Retinal pigment epithelial cell (primary cell): ENCODE data around the gene NXNL1.
A peak's percentile ranks its signal among the peaks of the same experiment; 100 is the strongest.

Experiments used
- DNase-seq: peaks from one replicate; pipeline ENCODE4 v3.0.0-alpha.2; 2010; ENCODE audit warnings: low read depth
- H3K4me3 ChIP-seq: 2 replicates; pipeline ENCODE4 v1.5.1; 2011; ENCODE audit warnings: mild to moderate bottlenecking, low read length, control low read depth, moderate library complexity
- TF ChIP-seq, protein P1 (sequence below): conservative IDR thresholded peaks from 2 replicates; pipeline ENCODE4 v1.5.1; 2011; ENCODE audit warnings: low read depth, low read length, control low read depth, inconsistent platforms

NXNL1 gene

DNA sequence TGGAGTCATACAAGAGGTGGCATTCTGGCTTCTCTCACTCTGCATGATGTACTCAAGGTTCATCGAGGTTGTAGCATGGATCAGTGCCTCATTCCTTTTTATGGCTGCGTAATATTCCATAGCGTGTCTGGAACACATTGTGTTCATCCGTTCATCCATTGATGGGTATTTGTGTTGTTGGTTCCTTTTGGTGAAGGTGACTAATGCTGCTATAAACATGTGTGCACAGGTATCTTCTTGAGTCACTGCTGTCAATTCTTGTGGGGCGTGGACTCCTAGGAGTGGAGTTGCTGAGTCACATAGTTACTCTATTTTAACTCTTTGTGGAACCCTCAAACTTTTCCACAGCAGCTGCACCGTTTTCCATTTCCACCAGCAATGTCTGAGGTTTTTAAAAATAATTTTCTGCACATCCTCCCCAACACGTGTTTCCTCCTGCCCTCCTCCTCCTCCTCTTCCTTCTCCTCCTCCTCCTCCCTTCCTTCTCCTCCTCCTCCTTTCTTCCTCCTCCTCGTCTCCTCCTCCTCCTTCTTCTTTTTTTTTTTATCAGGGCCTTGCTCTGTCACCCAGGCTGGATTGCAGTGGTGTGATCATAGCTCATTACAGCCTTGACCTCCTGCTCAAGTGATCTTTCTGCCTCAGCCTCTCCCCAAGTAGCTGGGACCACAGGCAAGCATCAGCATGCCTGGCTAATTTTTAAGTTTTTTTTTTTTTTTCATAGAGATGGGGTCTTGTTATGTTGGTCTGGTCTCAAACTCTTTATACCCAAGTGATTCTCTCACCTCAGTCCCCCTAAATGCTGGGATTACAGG is 10.3 kb downstream of the NXNL1 start:
- TF ChIP-seq, protein P1, sequence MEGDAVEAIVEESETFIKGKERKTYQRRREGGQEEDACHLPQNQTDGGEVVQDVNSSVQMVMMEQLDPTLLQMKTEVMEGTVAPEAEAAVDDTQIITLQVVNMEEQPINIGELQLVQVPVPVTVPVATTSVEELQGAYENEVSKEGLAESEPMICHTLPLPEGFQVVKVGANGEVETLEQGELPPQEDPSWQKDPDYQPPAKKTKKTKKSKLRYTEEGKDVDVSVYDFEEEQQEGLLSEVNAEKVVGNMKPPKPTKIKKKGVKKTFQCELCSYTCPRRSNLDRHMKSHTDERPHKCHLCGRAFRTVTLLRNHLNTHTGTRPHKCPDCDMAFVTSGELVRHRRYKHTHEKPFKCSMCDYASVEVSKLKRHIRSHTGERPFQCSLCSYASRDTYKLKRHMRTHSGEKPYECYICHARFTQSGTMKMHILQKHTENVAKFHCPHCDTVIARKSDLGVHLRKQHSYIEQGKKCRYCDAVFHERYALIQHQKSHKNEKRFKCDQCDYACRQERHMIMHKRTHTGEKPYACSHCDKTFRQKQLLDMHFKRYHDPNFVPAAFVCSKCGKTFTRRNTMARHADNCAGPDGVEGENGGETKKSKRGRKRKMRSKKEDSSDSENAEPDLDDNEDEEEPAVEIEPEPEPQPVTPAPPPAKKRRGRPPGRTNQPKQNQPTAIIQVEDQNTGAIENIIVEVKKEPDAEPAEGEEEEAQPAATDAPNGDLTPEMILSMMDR = no peak
- DNase-seq = no peak
- H3K4me3 ChIP-seq = no peak overlapping the region

DNA sequence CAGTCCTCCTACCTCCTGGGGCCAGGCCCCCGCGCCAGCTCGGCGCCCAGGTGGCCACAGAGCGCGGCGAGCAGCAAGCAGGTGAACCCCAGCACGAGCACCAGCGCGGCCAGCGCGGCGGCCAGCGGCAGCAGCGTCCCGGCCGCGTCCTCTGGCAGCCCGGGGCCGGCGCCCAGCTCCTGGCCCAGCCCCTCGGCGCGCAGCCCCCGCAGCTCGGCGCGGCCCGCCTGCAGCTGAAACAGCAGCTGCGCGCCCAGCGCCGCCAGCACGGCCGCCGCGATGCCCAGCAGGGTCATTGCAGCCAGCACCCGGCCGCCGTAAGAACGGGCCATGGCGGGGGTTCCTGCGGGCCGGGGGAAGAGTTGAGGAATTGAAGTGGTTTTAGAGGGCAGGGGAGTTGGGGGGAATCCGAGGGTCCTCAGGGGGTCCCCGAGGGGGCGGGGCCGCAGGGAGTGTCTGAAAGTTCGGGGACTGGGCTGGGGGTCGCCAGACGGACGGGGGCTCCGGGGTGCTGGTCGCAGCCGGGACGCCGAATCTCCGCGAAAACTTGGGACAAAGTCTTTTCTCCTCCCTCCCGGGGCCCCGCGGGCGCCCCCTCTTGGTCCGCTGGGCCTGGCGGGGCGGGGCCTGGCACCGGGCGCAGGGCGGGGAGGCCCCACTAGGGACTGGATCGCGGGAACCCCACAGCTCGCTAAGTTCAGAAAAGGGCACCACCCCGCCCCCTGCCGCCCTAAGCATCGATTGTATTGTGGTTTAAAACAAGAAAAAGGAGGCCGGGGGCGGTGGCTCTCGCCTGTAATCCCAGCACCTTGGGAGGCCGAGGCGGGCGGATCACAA is 12.4 kb downstream of the NXNL1 start, which contains the start of gene TMEM221:
Gene TMEM221 (minus strand): TSS at position 538 of the 837 bp plus-strand sequence. CDS start 206 bp downstream, at position 332.
- H3K4me3 ChIP-seq = peak within 1 kb of the TSS; percentile 32
- no peak for DNase-seq
- TF ChIP-seq, protein P1 = peak; percentile 55

DNA sequence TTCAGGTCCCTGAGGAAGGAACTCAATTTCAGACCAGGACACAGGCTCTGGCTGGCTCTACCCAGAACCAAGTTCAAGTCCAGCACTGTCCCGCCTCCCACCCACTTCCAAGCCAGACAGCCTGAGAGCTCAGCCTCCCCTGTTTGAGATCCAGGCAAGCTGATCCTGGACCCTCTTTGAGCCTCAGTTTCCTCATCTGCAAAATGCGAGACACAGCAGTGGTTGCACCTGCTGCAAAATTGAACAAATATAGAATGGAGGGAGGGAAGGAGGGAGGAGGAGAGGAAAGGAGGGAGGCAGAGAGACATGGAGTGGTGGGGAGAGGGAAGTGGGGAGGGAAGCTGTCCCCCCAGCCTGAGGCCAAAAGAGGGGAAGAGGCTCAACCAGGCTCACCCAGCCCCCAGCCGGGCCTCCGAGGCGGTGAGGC is 13.0 kb downstream of the NXNL1 start:
- DNase-seq = no peak
- TF ChIP-seq, protein P1 = no peak
- no peak overlapping the region for H3K4me3 ChIP-seq

DNA sequence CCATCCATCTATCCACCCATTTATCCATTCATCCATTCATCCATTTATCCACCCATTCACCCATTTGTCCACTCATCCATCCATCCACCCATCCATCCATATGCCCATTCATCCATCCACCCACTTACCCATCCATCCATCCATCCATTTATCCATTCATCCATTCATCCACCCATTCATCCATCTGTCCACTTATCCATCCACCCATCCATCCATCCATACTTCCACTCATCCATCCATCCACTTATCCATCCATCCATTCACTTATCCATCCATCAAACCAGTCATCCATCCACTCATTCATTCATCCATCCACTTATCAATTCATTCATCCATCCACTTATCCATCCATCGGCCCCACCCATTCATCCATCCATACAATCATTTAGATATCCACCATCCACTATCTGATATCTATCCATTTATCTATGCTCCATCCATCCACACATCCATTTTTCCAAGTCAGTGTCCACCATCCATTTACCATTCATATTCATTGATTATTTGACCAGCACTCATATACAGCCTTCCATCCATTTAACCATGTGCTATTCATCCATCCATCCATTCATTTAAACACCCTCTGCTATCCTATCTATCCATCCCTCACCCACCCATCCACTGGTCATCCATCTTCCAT is 15.1 kb downstream of the NXNL1 start:
- H3K4me3 ChIP-seq = no peak overlapping the region
- no peak for DNase-seq
- TF ChIP-seq, protein P1 = no peak

DNA sequence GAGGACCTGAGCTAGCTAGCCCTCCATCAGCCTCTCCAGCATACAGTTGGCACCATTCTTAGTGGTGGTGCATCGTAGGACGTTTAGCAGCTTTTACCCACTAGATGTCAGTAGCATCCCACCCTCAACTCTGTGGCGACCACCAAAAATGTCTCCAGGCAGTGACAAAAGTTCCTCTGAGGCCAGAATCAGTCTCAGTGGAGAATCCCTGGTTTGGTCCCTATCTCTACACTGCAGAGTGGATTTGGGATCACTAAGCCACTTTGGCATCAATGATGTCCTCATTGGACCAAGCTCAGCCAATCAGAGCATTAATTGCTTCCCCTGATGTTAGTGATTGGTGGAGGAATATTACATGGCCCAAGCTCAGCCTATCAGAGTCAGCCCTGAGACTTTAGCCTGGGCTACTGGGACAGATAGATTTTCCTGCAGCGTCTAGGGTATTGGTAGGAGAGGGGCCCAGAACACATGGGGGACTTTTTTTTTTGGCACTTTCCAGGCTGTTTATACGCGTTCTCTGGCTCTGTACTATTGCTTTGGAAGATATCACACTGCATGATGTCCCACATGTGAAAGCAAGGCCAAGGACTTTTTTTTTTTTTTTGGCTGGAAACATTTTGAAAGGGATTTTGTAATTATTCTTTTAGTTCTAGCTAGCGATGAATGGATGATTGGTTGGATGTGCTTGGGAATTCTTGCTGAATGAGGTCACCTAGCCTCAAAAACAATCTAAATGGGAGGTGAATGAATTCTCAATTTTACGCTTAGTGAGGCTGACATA is 19.3 kb downstream of the NXNL1 start:
- TF ChIP-seq, protein P1 = peak; percentile 50
- H3K4me3 ChIP-seq = no peak overlapping the region
- DNase-seq = no peak

DNA sequence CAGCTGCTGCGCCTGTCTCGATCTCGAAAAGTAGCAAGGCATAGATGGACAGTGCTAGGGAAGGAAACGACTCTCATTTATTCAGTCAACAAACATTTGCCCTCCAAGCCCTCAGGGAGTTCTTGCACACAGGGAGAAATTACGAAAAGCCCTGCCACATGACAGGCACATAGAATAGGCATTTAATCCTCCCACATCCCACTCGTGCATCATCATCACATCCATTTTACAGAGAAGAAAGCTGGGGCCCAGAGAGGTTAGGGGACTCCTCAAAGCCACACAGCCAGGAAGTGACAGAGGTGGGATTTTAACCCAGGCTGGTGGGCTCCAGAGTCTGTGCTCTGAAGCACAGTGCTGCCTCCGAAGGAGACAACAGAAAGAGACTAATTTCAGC is 23.9 kb downstream of the NXNL1 start:
- no peak overlapping the region for H3K4me3 ChIP-seq
- TF ChIP-seq, protein P1 = no peak
- DNase-seq = no peak
